WTC11 (cell line): ENCODE measurements around the gene HRH1. TPM values are rescaled to one million over a fixed set of nuclear protein-coding genes. Genes with fewer than 3 reads are reported as not detected.

Source experiments
- ATAC-seq: fragments of 200-7000 bp; cut with Tn5 transposase; 2 replicates; pipeline ENCODE4 v1.10.0; 2021; ENCODE audit warnings: mild to moderate bottlenecking, moderate library complexity
- CTCF ChIA-PET: fragments of 300-600 bp; sonication (Branson Sonifier 250); formaldehyde crosslinking; loops from one replicate; lab custom pipeline; 2021; ENCODE audit warnings: antibody characterized with exemption; lab: Charles Lee
- POLR2A ChIA-PET: fragments of 350-600 bp; sonication (Branson Sonifier 250); formaldehyde crosslinking; loops from one replicate; lab custom pipeline; 2021; ENCODE audit warnings: antibody characterized with exemption; lab: Charles Lee
- DNase-seq: peaks from one replicate; pipeline ENCODE4 v3.0.0; 2021; ENCODE audit warnings: low spot score
- H3K27ac Mint-ChIP-seq: 2 replicates; pipeline ENCODE4 v1.8.0; 2021; ENCODE audit warnings: mixed read lengths
- H3K27me3 Mint-ChIP-seq: 2 replicates; pipeline ENCODE4 v1.8.0; 2021; ENCODE audit warnings: low read depth, mild to moderate bottlenecking, moderate library complexity, mixed read lengths
- H3K36me3 Mint-ChIP-seq: 2 replicates; pipeline ENCODE4 v1.8.0; 2021; ENCODE audit warnings: mixed read lengths
- H3K4me1 Mint-ChIP-seq: 2 replicates; pipeline ENCODE4 v1.8.0; 2022; ENCODE audit warnings: mixed read lengths
- H3K4me3 Mint-ChIP-seq: 2 replicates; pipeline ENCODE4 v1.8.0; 2021; ENCODE audit warnings: mild to moderate bottlenecking, moderate library complexity, mixed read lengths
- H3K9me3 Mint-ChIP-seq: 2 replicates; pipeline ENCODE4 v1.8.0; 2021; ENCODE audit warnings: mixed read lengths
- CBFB ChIP-seq: sonication (generic); formaldehyde crosslinking; IDR thresholded peaks from 2 replicates; pipeline ENCODE4 v1.8.1; 2022; ENCODE audit warnings: mild to moderate bottlenecking, low read depth, missing genetic modification reagents
- CREB1 ChIP-seq: sonication (generic); formaldehyde crosslinking; IDR thresholded peaks from 2 replicates; pipeline ENCODE4 v1.8.0; 2023; ENCODE audit warnings: mild to moderate bottlenecking, missing genetic modification reagents
- ELF4 ChIP-seq: sonication (generic); formaldehyde crosslinking; IDR thresholded peaks from 2 replicates; pipeline ENCODE4 v1.8.1; 2022; ENCODE audit warnings: low read depth, mild to moderate bottlenecking, moderate library complexity, missing genetic modification reagents
- ETV6 ChIP-seq: sonication (generic); formaldehyde crosslinking; IDR thresholded peaks from 2 replicates; pipeline ENCODE4 v1.8.1; 2022; ENCODE audit warnings: mild to moderate bottlenecking, missing genetic modification reagents
- FOXP1 ChIP-seq: sonication (generic); formaldehyde crosslinking; IDR thresholded peaks from 2 replicates; pipeline ENCODE4 v1.8.0; 2022; ENCODE audit warnings: missing genetic modification reagents, mild to moderate bottlenecking, moderate library complexity, borderline replicate concordance
- GABPB1 ChIP-seq: sonication (generic); formaldehyde crosslinking; IDR thresholded peaks from 2 replicates; pipeline ENCODE4 v1.8.1; 2023; ENCODE audit warnings: mild to moderate bottlenecking, missing genetic modification reagents
- GRHL2 ChIP-seq: fragments of 250-450 bp; sonication (Bioruptor Pico); IDR thresholded peaks from 2 replicates; pipeline ENCODE4 v1.8.0; 2022; ENCODE audit warnings: mild to moderate bottlenecking, moderate library complexity; ENCODE audit not compliant: insufficient replicate concordance, severe bottlenecking
- HMGA2 ChIP-seq: fragments of 250-450 bp; sonication (Bioruptor Pico); IDR thresholded peaks from 2 replicates; pipeline ENCODE4 v1.4.0; 2021; ENCODE audit warnings: mild to moderate bottlenecking, moderate library complexity
- JAZF1 ChIP-seq: fragments of 250-450 bp; sonication (Bioruptor Pico); IDR thresholded peaks from 2 replicates; pipeline ENCODE4 v1.9.0; 2021; ENCODE audit warnings: moderate library complexity, mild to moderate bottlenecking, inconsistent platforms
- NFATC4 ChIP-seq: fragments of 250-450 bp; sonication (Bioruptor Pico); IDR thresholded peaks from 2 replicates; pipeline ENCODE4 v1.9.0; 2021; ENCODE audit warnings: mild to moderate bottlenecking
- PRRX2 ChIP-seq: fragments of 250-450 bp; sonication (Bioruptor Pico); IDR thresholded peaks from 2 replicates; pipeline ENCODE4 v1.8.0; 2021; ENCODE audit warnings: mild to moderate bottlenecking
- SMAD3 ChIP-seq: sonication (generic); formaldehyde crosslinking; IDR thresholded peaks from 2 replicates; pipeline ENCODE4 v1.8.0; 2022; ENCODE audit warnings: missing genetic modification reagents, mild to moderate bottlenecking, borderline replicate concordance
- TEAD4 ChIP-seq: sonication (generic); formaldehyde crosslinking; IDR thresholded peaks from 2 replicates; pipeline ENCODE4 v1.8.0; 2022; ENCODE audit warnings: mild to moderate bottlenecking, missing genetic modification reagents
- TP53 ChIP-seq: sonication (generic); formaldehyde crosslinking; IDR thresholded peaks from 2 replicates; pipeline ENCODE4 v1.8.1; 2023; ENCODE audit warnings: mild to moderate bottlenecking, missing genetic modification reagents
- ZBTB21 ChIP-seq: sonication (generic); formaldehyde crosslinking; IDR thresholded peaks from 2 replicates; pipeline ENCODE4 v1.8.1; 2023; ENCODE audit warnings: mild to moderate bottlenecking, missing genetic modification reagents, borderline replicate concordance
- ZNF121 ChIP-seq: sonication (generic); formaldehyde crosslinking; IDR thresholded peaks from 2 replicates; pipeline ENCODE4 v1.8.0; 2023; ENCODE audit warnings: missing genetic modification reagents
- total RNA-seq: library from RNA; stranded (reverse); gene quantifications from 3 replicates; pipeline ENCODE4 v1.2.3, GENCODE V29; 2021
- TF ChIP-seq, protein P1 (sequence below): sonication (generic); formaldehyde crosslinking; IDR thresholded peaks from 2 replicates; pipeline ENCODE4 v1.8.0; 2022; ENCODE audit warnings: mild to moderate bottlenecking, missing genetic modification reagents
- TF ChIP-seq, protein P2 (sequence below): fragments of 200-600 bp; IDR thresholded peaks from 2 replicates; pipeline ENCODE4 v1.8.0; 2022; ENCODE audit warnings: antibody characterized with exemption
- TF ChIP-seq, protein P3 (sequence below): sonication (generic); formaldehyde crosslinking; IDR thresholded peaks from 2 replicates; pipeline ENCODE4 v1.8.0; 2023; ENCODE audit warnings: missing genetic modification reagents, mild to moderate bottlenecking, borderline replicate concordance
- TF ChIP-seq, protein P4 (sequence below): sonication (generic); formaldehyde crosslinking; IDR thresholded peaks from 2 replicates; pipeline ENCODE4 v1.8.1; 2023; ENCODE audit warnings: mild to moderate bottlenecking, missing genetic modification reagents, moderate library complexity
- TF ChIP-seq, protein P5 (sequence below): sonication (generic); formaldehyde crosslinking; IDR thresholded peaks from 2 replicates; pipeline ENCODE4 v1.8.1; 2022; ENCODE audit warnings: mild to moderate bottlenecking, moderate library complexity, missing genetic modification reagents

Gene HRH1
- total RNA-seq, 1 experiment from 2014 or later: not detected

DNA sequence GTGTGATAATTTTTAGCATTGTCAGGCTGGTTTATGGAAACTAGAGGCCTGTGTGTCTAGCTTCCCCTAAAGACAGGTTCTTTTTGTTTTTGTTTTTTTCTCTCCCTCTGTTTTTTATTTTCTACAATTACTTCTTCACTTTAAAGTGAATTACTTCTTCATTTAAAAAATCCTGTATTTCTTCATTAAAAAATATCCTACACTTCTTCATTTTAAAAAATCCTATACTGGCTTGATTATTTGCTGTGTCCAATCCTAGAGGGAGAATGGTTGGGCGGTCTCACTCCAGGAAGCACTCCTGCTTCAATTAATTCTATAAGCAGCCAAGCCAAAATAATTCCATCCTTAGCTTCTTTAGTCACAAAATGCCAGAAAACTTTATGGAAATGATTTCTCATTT, 129.7 kb downstream of the HRH1 start:
- Mint-ChIP-seq H3K27me3 (no peaks in the 10 kb centered on the region), H3K36me3 (peaks cover 6% of the 10 kb centered on the region; the same call in 1 of the 2 replicates), H3K9me3 (no peaks in the 10 kb centered on the region), H3K4me3 (no peak overlapping the region), H3K4me1 (no peaks in the 10 kb centered on the region), H3K27ac (no peak overlapping the region)
- ChIA-PET CTCF (no interaction called here), POLR2A (no interaction called here)
- ATAC-seq: no peak
- no peak for DNase-seq
- TF ChIP-seq, protein P1, sequence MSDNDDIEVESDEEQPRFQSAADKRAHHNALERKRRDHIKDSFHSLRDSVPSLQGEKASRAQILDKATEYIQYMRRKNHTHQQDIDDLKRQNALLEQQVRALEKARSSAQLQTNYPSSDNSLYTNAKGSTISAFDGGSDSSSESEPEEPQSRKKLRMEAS (CRISPR knock-in tag): no peak
- TF ChIP-seq CBFB (CRISPR knock-in tag): no peak
- TF ChIP-seq, protein P2, sequence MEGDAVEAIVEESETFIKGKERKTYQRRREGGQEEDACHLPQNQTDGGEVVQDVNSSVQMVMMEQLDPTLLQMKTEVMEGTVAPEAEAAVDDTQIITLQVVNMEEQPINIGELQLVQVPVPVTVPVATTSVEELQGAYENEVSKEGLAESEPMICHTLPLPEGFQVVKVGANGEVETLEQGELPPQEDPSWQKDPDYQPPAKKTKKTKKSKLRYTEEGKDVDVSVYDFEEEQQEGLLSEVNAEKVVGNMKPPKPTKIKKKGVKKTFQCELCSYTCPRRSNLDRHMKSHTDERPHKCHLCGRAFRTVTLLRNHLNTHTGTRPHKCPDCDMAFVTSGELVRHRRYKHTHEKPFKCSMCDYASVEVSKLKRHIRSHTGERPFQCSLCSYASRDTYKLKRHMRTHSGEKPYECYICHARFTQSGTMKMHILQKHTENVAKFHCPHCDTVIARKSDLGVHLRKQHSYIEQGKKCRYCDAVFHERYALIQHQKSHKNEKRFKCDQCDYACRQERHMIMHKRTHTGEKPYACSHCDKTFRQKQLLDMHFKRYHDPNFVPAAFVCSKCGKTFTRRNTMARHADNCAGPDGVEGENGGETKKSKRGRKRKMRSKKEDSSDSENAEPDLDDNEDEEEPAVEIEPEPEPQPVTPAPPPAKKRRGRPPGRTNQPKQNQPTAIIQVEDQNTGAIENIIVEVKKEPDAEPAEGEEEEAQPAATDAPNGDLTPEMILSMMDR: no peak
- no peak for TF ChIP-seq FOXP1 (CRISPR knock-in tag)
- no peak for TF ChIP-seq HMGA2 (CRISPR knock-in tag)
- TF ChIP-seq, protein P3, sequence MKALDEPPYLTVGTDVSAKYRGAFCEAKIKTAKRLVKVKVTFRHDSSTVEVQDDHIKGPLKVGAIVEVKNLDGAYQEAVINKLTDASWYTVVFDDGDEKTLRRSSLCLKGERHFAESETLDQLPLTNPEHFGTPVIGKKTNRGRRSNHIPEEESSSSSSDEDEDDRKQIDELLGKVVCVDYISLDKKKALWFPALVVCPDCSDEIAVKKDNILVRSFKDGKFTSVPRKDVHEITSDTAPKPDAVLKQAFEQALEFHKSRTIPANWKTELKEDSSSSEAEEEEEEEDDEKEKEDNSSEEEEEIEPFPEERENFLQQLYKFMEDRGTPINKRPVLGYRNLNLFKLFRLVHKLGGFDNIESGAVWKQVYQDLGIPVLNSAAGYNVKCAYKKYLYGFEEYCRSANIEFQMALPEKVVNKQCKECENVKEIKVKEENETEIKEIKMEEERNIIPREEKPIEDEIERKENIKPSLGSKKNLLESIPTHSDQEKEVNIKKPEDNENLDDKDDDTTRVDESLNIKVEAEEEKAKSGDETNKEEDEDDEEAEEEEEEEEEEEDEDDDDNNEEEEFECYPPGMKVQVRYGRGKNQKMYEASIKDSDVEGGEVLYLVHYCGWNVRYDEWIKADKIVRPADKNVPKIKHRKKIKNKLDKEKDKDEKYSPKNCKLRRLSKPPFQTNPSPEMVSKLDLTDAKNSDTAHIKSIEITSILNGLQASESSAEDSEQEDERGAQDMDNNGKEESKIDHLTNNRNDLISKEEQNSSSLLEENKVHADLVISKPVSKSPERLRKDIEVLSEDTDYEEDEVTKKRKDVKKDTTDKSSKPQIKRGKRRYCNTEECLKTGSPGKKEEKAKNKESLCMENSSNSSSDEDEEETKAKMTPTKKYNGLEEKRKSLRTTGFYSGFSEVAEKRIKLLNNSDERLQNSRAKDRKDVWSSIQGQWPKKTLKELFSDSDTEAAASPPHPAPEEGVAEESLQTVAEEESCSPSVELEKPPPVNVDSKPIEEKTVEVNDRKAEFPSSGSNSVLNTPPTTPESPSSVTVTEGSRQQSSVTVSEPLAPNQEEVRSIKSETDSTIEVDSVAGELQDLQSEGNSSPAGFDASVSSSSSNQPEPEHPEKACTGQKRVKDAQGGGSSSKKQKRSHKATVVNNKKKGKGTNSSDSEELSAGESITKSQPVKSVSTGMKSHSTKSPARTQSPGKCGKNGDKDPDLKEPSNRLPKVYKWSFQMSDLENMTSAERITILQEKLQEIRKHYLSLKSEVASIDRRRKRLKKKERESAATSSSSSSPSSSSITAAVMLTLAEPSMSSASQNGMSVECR (CRISPR knock-in tag): no peak
- TF ChIP-seq ETV6 (CRISPR knock-in tag): no peak
- TF ChIP-seq ZNF121 (CRISPR knock-in tag): no peak
- TF ChIP-seq CREB1 (CRISPR knock-in tag): no peak
- TF ChIP-seq ZBTB21: no peak

DNA sequence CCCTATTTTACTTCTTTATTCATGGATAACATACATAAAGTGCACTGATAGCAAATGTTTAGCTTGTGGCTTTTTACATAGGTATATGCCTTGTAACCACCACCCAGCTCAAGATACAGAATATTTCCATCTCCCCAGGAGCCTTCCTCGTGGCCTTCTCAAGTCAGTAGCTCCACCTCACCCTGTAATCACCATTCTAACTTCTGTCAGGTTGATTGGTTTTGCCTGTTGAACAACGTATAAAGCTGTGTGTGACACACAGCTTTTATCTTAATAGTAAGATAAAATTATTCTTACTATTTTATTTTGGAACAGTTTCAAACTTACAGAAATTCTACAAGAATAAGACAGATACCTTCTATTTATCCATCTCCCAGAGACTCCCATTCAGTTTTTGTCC, 131.2 kb downstream of the HRH1 start:
- CTCF ChIA-PET: no interaction called here
- Mint-ChIP-seq H3K4me1 (no peaks in the 10 kb centered on the region), H3K4me3 (no peak overlapping the region), H3K27me3 (no peaks in the 10 kb centered on the region), H3K27ac (no peak overlapping the region), H3K36me3 (peaks cover 6% of the 10 kb centered on the region; the same call in 1 of the 2 replicates), H3K9me3 (no peaks in the 10 kb centered on the region)
- no peak for TF ChIP-seq ZNF121 (CRISPR knock-in tag)
- TF ChIP-seq GABPB1 (CRISPR knock-in tag): no peak
- no peak for TF ChIP-seq ELF4 (CRISPR knock-in tag)
- no peak for TF ChIP-seq SMAD3 (CRISPR knock-in tag)
- TF ChIP-seq NFATC4 (CRISPR knock-in tag): no peak
- TF ChIP-seq TEAD4 (CRISPR knock-in tag): no peak
- no peak for TF ChIP-seq GRHL2 (CRISPR knock-in tag)
- no peak for TF ChIP-seq TP53
- no peak for TF ChIP-seq JAZF1 (CRISPR knock-in tag)
- TF ChIP-seq, protein P4, sequence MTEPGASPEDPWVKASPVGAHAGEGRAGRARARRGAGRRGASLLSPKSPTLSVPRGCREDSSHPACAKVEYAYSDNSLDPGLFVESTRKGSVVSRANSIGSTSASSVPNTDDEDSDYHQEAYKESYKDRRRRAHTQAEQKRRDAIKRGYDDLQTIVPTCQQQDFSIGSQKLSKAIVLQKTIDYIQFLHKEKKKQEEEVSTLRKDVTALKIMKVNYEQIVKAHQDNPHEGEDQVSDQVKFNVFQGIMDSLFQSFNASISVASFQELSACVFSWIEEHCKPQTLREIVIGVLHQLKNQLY (CRISPR knock-in tag): no peak
- TF ChIP-seq HMGA2 (CRISPR knock-in tag): no peak
- TF ChIP-seq PRRX2: no peak
- TF ChIP-seq, protein P5, sequence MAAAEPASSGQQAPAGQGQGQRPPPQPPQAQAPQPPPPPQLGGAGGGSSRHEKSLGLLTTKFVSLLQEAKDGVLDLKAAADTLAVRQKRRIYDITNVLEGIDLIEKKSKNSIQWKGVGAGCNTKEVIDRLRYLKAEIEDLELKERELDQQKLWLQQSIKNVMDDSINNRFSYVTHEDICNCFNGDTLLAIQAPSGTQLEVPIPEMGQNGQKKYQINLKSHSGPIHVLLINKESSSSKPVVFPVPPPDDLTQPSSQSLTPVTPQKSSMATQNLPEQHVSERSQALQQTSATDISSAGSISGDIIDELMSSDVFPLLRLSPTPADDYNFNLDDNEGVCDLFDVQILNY (CRISPR knock-in tag): no peak
- no peak for TF ChIP-seq CREB1 (CRISPR knock-in tag)
- ATAC-seq (no peak), DNase-seq (no peak)
- POLR2A ChIA-PET: no interaction called here
